ENCODE data around the gene UACA.

DNA sequence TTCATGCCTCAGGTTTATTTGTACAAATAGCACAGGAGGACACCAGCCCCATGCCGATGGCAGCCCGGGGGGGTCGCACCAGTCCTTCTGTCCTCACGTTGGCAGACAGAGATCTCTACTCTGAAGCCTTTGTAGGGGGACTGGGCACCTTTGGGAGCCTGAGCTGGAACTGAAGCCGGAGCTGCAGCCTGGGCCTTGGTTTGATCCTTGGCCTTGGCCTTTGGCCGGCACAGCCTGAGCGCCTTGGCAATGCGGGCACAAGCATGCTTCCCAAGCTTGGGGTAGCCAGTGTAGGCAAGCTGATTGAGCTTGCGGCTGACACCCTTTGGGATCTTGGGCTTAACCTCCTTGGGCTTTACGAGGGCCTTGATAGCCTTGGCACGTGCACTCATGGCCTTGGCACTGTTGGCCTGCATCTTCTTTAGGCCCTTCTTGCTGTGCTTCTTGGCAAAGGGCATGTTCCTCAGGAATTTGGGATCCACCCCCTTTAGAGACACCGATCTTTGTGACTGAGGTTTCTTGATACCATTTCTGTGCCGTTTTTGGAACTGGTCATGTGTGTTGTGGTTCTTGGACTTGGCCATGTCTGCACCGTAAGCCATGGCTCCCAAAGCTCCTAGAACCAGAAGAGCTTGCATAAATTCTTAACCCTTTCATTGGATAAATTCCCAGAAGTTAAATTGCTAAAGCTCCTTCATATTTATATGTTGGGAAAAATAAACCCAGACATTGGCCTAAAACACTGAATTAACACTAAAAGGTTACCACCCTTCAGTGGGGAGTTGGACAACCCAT, 33.4 kb upstream of the UACA start:
- TF ChIP-seq GABPA (IDR thresholded peaks at IDR 0.05; ENCODE audit: low read depth) (no peak), YY1 (IDR thresholded peaks at IDR 0.05; ENCODE audit: low read depth) (no peak), RXRA (IDR thresholded peaks at IDR 0.05; ENCODE audit: borderline replicate concordance, low read depth) (no peak), POLR2AphosphoS5 (IDR thresholded peaks at IDR 0.05; ENCODE audit: low read depth, low read length) (no peak), SMC3 (IDR thresholded peaks at IDR 0.05; ENCODE audit: low read depth, low read length) (no peak), NFIC (IDR thresholded peaks at IDR 0.05; ENCODE audit: borderline replicate concordance) (no peak), TAF1 (IDR thresholded peaks at IDR 0.05; ENCODE audit: borderline replicate concordance, low read depth, low read length) (no peak), SIN3A (IDR thresholded peaks at IDR 0.05; ENCODE audit: borderline replicate concordance, low read depth, low read length) (no peak), EP300 (IDR thresholded peaks at IDR 0.05; ENCODE audit: borderline replicate concordance in 1 of 2, low read depth in 1 of 2, low read length in 1 of 2) (no peak), RFX5 (IDR thresholded peaks at IDR 0.05; ENCODE audit: low read length) (no peak), TCF12 (IDR thresholded peaks at IDR 0.05) (no peak)
- TF ChIP-seq, protein P1, sequence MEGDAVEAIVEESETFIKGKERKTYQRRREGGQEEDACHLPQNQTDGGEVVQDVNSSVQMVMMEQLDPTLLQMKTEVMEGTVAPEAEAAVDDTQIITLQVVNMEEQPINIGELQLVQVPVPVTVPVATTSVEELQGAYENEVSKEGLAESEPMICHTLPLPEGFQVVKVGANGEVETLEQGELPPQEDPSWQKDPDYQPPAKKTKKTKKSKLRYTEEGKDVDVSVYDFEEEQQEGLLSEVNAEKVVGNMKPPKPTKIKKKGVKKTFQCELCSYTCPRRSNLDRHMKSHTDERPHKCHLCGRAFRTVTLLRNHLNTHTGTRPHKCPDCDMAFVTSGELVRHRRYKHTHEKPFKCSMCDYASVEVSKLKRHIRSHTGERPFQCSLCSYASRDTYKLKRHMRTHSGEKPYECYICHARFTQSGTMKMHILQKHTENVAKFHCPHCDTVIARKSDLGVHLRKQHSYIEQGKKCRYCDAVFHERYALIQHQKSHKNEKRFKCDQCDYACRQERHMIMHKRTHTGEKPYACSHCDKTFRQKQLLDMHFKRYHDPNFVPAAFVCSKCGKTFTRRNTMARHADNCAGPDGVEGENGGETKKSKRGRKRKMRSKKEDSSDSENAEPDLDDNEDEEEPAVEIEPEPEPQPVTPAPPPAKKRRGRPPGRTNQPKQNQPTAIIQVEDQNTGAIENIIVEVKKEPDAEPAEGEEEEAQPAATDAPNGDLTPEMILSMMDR (IDR thresholded peaks at IDR 0.05) = no peak
- TF ChIP-seq, protein P2, sequence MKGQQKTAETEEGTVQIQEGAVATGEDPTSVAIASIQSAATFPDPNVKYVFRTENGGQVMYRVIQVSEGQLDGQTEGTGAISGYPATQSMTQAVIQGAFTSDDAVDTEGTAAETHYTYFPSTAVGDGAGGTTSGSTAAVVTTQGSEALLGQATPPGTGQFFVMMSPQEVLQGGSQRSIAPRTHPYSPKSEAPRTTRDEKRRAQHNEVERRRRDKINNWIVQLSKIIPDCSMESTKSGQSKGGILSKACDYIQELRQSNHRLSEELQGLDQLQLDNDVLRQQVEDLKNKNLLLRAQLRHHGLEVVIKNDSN (IDR thresholded peaks at IDR 0.05; ENCODE audit: borderline replicate concordance, low read depth) = no peak
- TF ChIP-seq, protein P3, sequence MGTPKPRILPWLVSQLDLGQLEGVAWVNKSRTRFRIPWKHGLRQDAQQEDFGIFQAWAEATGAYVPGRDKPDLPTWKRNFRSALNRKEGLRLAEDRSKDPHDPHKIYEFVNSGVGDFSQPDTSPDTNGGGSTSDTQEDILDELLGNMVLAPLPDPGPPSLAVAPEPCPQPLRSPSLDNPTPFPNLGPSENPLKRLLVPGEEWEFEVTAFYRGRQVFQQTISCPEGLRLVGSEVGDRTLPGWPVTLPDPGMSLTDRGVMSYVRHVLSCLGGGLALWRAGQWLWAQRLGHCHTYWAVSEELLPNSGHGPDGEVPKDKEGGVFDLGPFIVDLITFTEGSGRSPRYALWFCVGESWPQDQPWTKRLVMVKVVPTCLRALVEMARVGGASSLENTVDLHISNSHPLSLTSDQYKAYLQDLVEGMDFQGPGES (IDR thresholded peaks at IDR 0.05; ENCODE audit: low read depth, low read length) = no peak

Data from SK-N-SH (cell line).